Endothelial cell of umbilical vein (primary cell): ENCODE data around the gene PLA2G2D. TPM values are rescaled to one million over a fixed set of nuclear protein-coding genes. Genes with fewer than 3 reads are reported as not detected.

Source experiments
- BruUV-seq: library from RNA; stranded (reverse); fragments of 400-500 nt; replicated peaks from 2 replicates; lab custom pipeline; 2021; lab: Mats Ljungman, UMichigan
- CTCF ChIA-PET: fragments of 300-600, 350-600 bp; sonication (Branson Sonifier 250); formaldehyde crosslinking; loops from one replicate; lab custom pipeline; 2021; ENCODE audit warnings: antibody characterized with exemption, inconsistent platforms; lab: Charles Lee
- POLR2A ChIA-PET: fragments of 300-600, 350-600 bp; sonication (Branson Sonifier 250); formaldehyde crosslinking; loops from one replicate; lab custom pipeline; 2021; ENCODE audit warnings: antibody characterized with exemption, inconsistent platforms; lab: Charles Lee
- DNase-seq: peaks from one replicate; pipeline ENCODE4 v3.0.0-alpha.2; 2011; ENCODE audit warnings: low read depth, low spot score
- FAIRE-seq: peaks from 2 replicates; lab custom pipeline; 2011; peaks lifted over from hg19 to GRCh38; lab: Jason Lieb, UNC
- H2AFZ ChIP-seq: 2 replicates; pipeline ENCODE4 v1.6.0; 2012; ENCODE audit warnings: low read depth, low read length, control low read depth, inconsistent platforms
- H3K27ac ChIP-seq: 2 replicates; pipeline ENCODE4 v1.5.1; 2011; ENCODE audit warnings: low read depth, mild to moderate bottlenecking, control low read depth, low read length, moderate library complexity; ENCODE audit not compliant: insufficient read depth
- H3K27me3 ChIP-seq, 2 experiments: 2 replicates each; pipeline versions ENCODE4 v1.6.0 to v1.6.1; 2011; ENCODE audit warnings: low read length in 2 of 2, mixed read lengths in 1 of 2; ENCODE audit not compliant: control insufficient read depth in 2 of 2, insufficient read depth in 2 of 2
- H3K36me3 ChIP-seq, 2 experiments: 2 replicates in 1 of 2; 3 replicates in 1 of 2; pipeline ENCODE4 v1.5.1; 2011; ENCODE audit warnings: low read length in 2 of 2, mild to moderate bottlenecking in 1 of 2, moderate library complexity in 1 of 2; ENCODE audit not compliant: control insufficient read depth in 2 of 2, insufficient read depth in 2 of 2; ENCODE audit errors: extremely low read depth in 1 of 2
- H3K4me1 ChIP-seq: 3 replicates; pipeline ENCODE4 v1.5.1; 2011; ENCODE audit warnings: mild to moderate bottlenecking, low read length; ENCODE audit not compliant: control insufficient read depth, insufficient read depth; ENCODE audit errors: extremely low read depth
- H3K4me2 ChIP-seq: 2 replicates; pipeline ENCODE4 v1.6.1; 2011; ENCODE audit warnings: low read length, control low read depth, mixed read lengths; ENCODE audit not compliant: insufficient read depth
- H3K4me3 ChIP-seq, 3 experiments: fragments of 200-600 bp in 1 of 3; sonication (generic), shearing (Covaris generic) in 1 of 3; replicated peaks in 1 of 3; 2 replicates each; pipeline ENCODE4 v1.5.1; 2011 to 2016; ENCODE audit warnings: control low read depth in 3 of 3, low read length in 3 of 3, mild to moderate bottlenecking in 2 of 3, inconsistent platforms in 1 of 3, low read depth in 1 of 3, moderate library complexity in 1 of 3; ENCODE audit not compliant: insufficient read depth in 1 of 3
- H3K79me2 ChIP-seq: 2 replicates; pipeline ENCODE4 v1.6.0; 2012; ENCODE audit warnings: low read length, inconsistent platforms; ENCODE audit not compliant: control insufficient read depth, insufficient read depth
- H3K9ac ChIP-seq: replicated peaks from 2 replicates; pipeline ENCODE3; 2011; ENCODE audit warnings: low read length, control low read depth; ENCODE audit not compliant: insufficient read depth; ENCODE audit errors: extremely low read depth
- H3K9me1 ChIP-seq: replicated peaks from 3 replicates; pipeline ENCODE4 v1.6.0; 2011; ENCODE audit warnings: mild to moderate bottlenecking, low read length; ENCODE audit not compliant: control insufficient read depth, insufficient read depth; ENCODE audit errors: extremely low read depth
- H3K9me3 ChIP-seq: replicated peaks from 2 replicates; pipeline ENCODE4 v1.5.1; 2012; ENCODE audit warnings: low read length, inconsistent platforms; ENCODE audit not compliant: control insufficient read depth, insufficient read depth
- H4K20me1 ChIP-seq: replicated peaks from 2 replicates; pipeline ENCODE3; 2011; ENCODE audit warnings: mild to moderate bottlenecking, low read length; ENCODE audit not compliant: control insufficient read depth, insufficient read depth; ENCODE audit errors: extremely low read depth
- EZH2 ChIP-seq: IDR thresholded peaks from 2 replicates; pipeline ENCODE4 v1.6.1; 2012; ENCODE audit warnings: borderline replicate concordance, low read depth, mild to moderate bottlenecking, moderate library complexity, low read length, inconsistent platforms; ENCODE audit not compliant: severe bottlenecking
- FOS ChIP-seq: IDR thresholded peaks from 2 replicates; pipeline ENCODE4 v1.6.1; 2011; ENCODE audit warnings: mild to moderate bottlenecking, low read length, moderate library complexity, borderline replicate concordance; ENCODE audit not compliant: insufficient read depth
- GATA2 ChIP-seq: IDR thresholded peaks from 2 replicates; pipeline ENCODE4 v1.7.0; 2011; ENCODE audit warnings: low read depth, mild to moderate bottlenecking, moderate library complexity, mixed read lengths, low read length; ENCODE audit not compliant: insufficient read length, insufficient read depth
- JUN ChIP-seq: IDR thresholded peaks from 2 replicates; pipeline ENCODE4 v1.6.1; 2011; ENCODE audit warnings: borderline replicate concordance, low read depth; ENCODE audit not compliant: insufficient read length, insufficient read depth
- MYC ChIP-seq: IDR thresholded peaks from one replicate; pipeline ENCODE4 v1.6.1; 2011; ENCODE audit warnings: mild to moderate bottlenecking, low read depth, low read length
- POLR2A ChIP-seq: IDR thresholded peaks from 2 replicates; pipeline ENCODE4 v1.6.1; 2012; ENCODE audit warnings: low read depth, mild to moderate bottlenecking, control low read depth, low read length
- POLR2AphosphoS5 ChIP-seq: IDR thresholded peaks from 2 replicates; pipeline ENCODE4 v1.6.1; 2012; ENCODE audit warnings: low read depth, mild to moderate bottlenecking, control low read depth, low read length, moderate library complexity; ENCODE audit not compliant: insufficient read depth
- dilution Hi-C: fragments of 300-500 bp; cut with MboI; formaldehyde crosslinking; loops from one replicate; pipeline ENCODE4 v1.15.0; 2019; ENCODE audit warnings: low sequenced_read_pairs; ENCODE audit not compliant: extremely low pct_ligation_motif_present
- intact Hi-C: fragments of 100-400 bp; cut with micrococcal nuclease; formaldehyde crosslinking; loops from one replicate; pipeline ENCODE4 v1.10.0; 2022
- polyA plus RNA-seq, 4 experiments: library from polyadenylated mRNA; depleted of rRNA in 3 of 4; stranded (reverse) in 3 of 4; unstranded in 1 of 4; fragments of >200 nt; gene quantifications; 2 replicates each; pipeline versions ENCODE4 v1.2.1 to v1.2.3, GENCODE V29; 2011 to 2012; ENCODE audit warnings: missing spikeins in 1 of 4
- total RNA-seq: library from RNA; stranded (reverse); gene quantifications from 2 replicates; pipeline ENCODE4 v1.2.3, GENCODE V29; 2021
- TF ChIP-seq, protein P1 (sequence below): IDR thresholded peaks from 2 replicates; pipeline ENCODE4 v1.6.1; 2011; ENCODE audit not compliant: insufficient read depth, insufficient read length
- TF ChIP-seq, protein P2 (sequence below), 2 donors: IDR thresholded peaks; 1 replicate in 1 of 2; 2 replicates in 1 of 2; pipeline ENCODE4 v1.5.1; 2011; ENCODE audit warnings: low read length in 2 of 2, mild to moderate bottlenecking in 2 of 2, moderate library complexity in 2 of 2, control low read depth in 1 of 2, inconsistent platforms in 1 of 2, low read depth in 1 of 2; ENCODE audit not compliant: insufficient read depth in 1 of 2; ENCODE audit errors: extremely low read depth in 1 of 2

Gene PLA2G2D
- total and polyA plus RNA-seq, 2 donors (not counting 3 experiments of a cell fraction or from before 2014, with no cell fraction given), result not detected

DNA sequence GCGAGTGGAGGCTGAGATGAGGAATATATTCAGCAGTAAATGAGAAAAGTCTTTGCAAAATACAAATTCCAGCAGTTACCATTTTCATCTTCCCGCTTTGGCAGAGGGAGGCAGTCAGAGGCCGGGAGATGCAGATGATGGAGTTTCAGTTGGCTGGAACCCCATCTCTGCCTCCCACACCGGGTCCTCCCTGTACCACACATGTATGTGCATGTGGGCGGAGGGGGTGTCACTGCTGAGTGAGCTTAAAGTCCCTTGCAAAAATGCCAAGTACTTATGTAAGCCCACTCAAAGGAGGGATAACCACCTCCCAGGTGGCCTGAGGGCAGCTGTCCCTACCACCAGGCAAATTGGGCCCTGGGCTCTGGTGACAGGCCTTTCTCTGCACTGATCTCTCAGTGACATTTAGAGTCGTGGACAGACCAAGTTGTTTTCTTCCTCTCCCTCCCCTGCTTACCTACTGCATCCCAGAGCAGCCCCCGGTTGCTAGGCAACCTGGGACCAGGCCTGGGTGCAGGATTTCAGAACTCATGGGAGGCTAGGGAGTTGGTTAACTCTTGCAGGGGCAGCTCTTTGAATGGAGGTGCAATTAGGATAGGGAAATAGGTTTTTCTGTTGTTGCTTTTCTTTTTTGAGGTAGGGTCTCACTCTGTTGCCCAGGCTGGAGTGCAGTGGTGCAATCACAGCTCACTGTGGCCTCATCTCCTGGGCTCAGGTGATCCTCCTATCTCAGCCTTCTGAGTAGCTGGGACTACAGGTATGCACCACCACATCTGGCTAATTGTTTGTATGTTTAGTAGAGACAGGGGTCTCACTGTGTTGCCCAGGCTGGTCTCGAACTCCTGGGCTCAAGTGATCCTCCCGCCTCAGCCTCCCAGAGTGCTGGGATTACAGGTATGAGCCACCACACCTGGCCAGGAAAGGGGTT is 49.5 kb upstream of the PLA2G2D start:
- FAIRE-seq (no peak), DNase-seq (no peak)
- no TSS peak for BruUV-seq
- H3K9ac ChIP-seq, result no peak overlapping the region
- no peaks in the 10 kb centered on the region for H3K79me2 ChIP-seq
- H3K9me1 ChIP-seq, result no peaks in the 10 kb centered on the region
- intact Hi-C loops (no loop called here), dilution Hi-C loops (no loop called here)
- no peaks in the 10 kb centered on the region for H4K20me1 ChIP-seq
- H3K27me3 ChIP-seq, result no peaks in the 10 kb centered on the region
- POLR2A ChIA-PET, result no interaction called here
- no peak overlapping the region for H3K4me2 ChIP-seq
- no peak overlapping the region for H3K4me3 ChIP-seq
- no peak overlapping the region for H3K27ac ChIP-seq
- TF ChIP-seq, protein P1, sequence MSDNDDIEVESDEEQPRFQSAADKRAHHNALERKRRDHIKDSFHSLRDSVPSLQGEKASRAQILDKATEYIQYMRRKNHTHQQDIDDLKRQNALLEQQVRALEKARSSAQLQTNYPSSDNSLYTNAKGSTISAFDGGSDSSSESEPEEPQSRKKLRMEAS, result no peak
- no peak for TF ChIP-seq GATA2
- no peak for TF ChIP-seq POLR2AphosphoS5
- no peak for TF ChIP-seq MYC
- no peak for TF ChIP-seq POLR2A
- TF ChIP-seq FOS, result no peak
- TF ChIP-seq JUN, result no peak
- TF ChIP-seq, protein P2, sequence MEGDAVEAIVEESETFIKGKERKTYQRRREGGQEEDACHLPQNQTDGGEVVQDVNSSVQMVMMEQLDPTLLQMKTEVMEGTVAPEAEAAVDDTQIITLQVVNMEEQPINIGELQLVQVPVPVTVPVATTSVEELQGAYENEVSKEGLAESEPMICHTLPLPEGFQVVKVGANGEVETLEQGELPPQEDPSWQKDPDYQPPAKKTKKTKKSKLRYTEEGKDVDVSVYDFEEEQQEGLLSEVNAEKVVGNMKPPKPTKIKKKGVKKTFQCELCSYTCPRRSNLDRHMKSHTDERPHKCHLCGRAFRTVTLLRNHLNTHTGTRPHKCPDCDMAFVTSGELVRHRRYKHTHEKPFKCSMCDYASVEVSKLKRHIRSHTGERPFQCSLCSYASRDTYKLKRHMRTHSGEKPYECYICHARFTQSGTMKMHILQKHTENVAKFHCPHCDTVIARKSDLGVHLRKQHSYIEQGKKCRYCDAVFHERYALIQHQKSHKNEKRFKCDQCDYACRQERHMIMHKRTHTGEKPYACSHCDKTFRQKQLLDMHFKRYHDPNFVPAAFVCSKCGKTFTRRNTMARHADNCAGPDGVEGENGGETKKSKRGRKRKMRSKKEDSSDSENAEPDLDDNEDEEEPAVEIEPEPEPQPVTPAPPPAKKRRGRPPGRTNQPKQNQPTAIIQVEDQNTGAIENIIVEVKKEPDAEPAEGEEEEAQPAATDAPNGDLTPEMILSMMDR (IDR thresholded peaks at IDR 0.05; ENCODE audit: extremely low read depth in 1 of 2, insufficient read depth in 1 of 2, low read depth in 1 of 2, low read length in 2 of 2), result no peak
- no peak for TF ChIP-seq EZH2
- H3K36me3 ChIP-seq, result no peaks in the 10 kb centered on the region
- H2AFZ ChIP-seq, result no peak overlapping the region
- no peaks in the 10 kb centered on the region for H3K9me3 ChIP-seq
- CTCF ChIA-PET, result interaction anchor here (7.6 kb wide), 1 partner anchor 25 kb away, joined by 65 read pairs; no protein-coding TSS in a partner anchor
- no peaks in the 10 kb centered on the region for H3K4me1 ChIP-seq
